Measurements from ENCODE around the gene TCHH. TPM values are rescaled to one million over a fixed set of nuclear protein-coding genes. Genes with fewer than 3 reads are reported as not detected.

Gene TCHH
- total RNA-seq, 2 donors from 2014 or later: 0.03 to 0.08 TPM

GRCh38 chr1:152125834-152126443, 10.7 kb upstream of the TCHH start:
- intact Hi-C loops (cut with DNase I): no loop called here
- DNase-seq (no peak), ATAC-seq (no peak)

GRCh38 chr1:152118915-152119314, 3.7 kb upstream of the TCHH start:
- ATAC-seq (no peak), DNase-seq (no peak)
- intact Hi-C loops (cut with DNase I): no loop called here

GRCh38 chr1:152112885-152113432, 2.3 kb downstream of the TCHH start:
- intact Hi-C loops (cut with DNase I): no loop called here
- ATAC-seq: no peak
- DNase-seq: no peak

GRCh38 chr1:152112101-152112884, 3.0 kb downstream of the TCHH start:
- no peak for DNase-seq
- intact Hi-C loops (cut with DNase I): no loop called here
- no peak for ATAC-seq

- intact Hi-C loops (cut with DNase I): no loop called here
- peak in 1 of 2 donors; percentile 12 for ATAC-seq
- peak; percentile 23 for DNase-seq
These were observed 3.7 kb downstream of the TCHH start for GRCh38 chr1:152111515-152111968.

GRCh38 chr1:152110860-152111514, 4.3 kb downstream of the TCHH start:
- ATAC-seq (peak; percentile 41 to 50), DNase-seq (peak; percentile 44)
- intact Hi-C loops (cut with DNase I): no loop called here

GRCh38 chr1:152110365-152110859, 4.8 kb downstream of the TCHH start:
- intact Hi-C loops (cut with DNase I): no loop called here
- DNase-seq (peak; percentile 32), ATAC-seq (peak; percentile 25 to 73)

GRCh38 chr1:152109998-152110294, 5.3 kb downstream of the TCHH start:
- no peak for DNase-seq
- intact Hi-C loops (cut with DNase I): no loop called here
- no peak for ATAC-seq

- ATAC-seq (no peak), DNase-seq (peak; percentile 17)
- intact Hi-C loops (cut with DNase I): no loop called here
These were observed 5.8 kb downstream of the TCHH start for GRCh38 chr1:152109231-152109997.

GRCh38 chr1:152108882-152109222, 6.4 kb downstream of the TCHH start:
- intact Hi-C loops (cut with DNase I): no loop called here
- ATAC-seq (no peak), DNase-seq (peak; percentile 28)

GRCh38 chr1:152107984-152108881, 7.0 kb downstream of the TCHH start:
- ATAC-seq (peak in 1 of 2 donors; percentile 19), DNase-seq (peak; percentile 54)
- intact Hi-C loops (cut with DNase I): no loop called here

- intact Hi-C loops (cut with DNase I): no loop called here
- no peak for ATAC-seq
These were observed 7.9 kb downstream of the TCHH start for GRCh38 chr1:152107031-152107983.

GRCh38 chr1:152104854-152105253, 10.4 kb downstream of the TCHH start:
- intact Hi-C loops (cut with DNase I): no loop called here
- DNase-seq (no peak), ATAC-seq (no peak)

More at GRCh38 chr1:152107031-152107983, 7.9 kb downstream of the TCHH start:
- DNase-seq: peak; percentile 10

- ATAC-seq (no peak), DNase-seq (no peak)
- intact Hi-C loops (cut with DNase I): no loop called here
These were observed 18.3 kb downstream of the TCHH start for GRCh38 chr1:152096931-152097330.

- ATAC-seq (no peak), DNase-seq (no peak)
- intact Hi-C loops (cut with DNase I): no loop called here
These were observed 26.1 kb downstream of the TCHH start, which contains the start of gene TCHHL1 for GRCh38 chr1:152089014-152089674. Gene TCHHL1 (minus strand): TSS chr1:152089064. CDS start chr1:152088143, 921 bp downstream.

- ATAC-seq (no peak), DNase-seq (no peak)
- intact Hi-C loops (cut with DNase I): no loop called here
These were observed 28.5 kb downstream of the TCHH start for GRCh38 chr1:152086760-152087159.

- no peak for ATAC-seq
- DNase-seq: no peak
- intact Hi-C loops (cut with DNase I): no loop called here
These were observed 30.4 kb downstream of the TCHH start for GRCh38 chr1:152084853-152085252.
